ENCODE results near the gene FLG2. TPM values are rescaled to one million over a fixed set of nuclear protein-coding genes. Genes with fewer than 3 reads are reported as not detected.
"Not testable (repeated sequence)": the region's sequence is repeated elsewhere in the genome, so short reads cannot be mapped to it uniquely, and the experiment has no call there.

FLG2 gene
- total RNA-seq, 1 donor from 2014 or later, result not detected

DNA sequence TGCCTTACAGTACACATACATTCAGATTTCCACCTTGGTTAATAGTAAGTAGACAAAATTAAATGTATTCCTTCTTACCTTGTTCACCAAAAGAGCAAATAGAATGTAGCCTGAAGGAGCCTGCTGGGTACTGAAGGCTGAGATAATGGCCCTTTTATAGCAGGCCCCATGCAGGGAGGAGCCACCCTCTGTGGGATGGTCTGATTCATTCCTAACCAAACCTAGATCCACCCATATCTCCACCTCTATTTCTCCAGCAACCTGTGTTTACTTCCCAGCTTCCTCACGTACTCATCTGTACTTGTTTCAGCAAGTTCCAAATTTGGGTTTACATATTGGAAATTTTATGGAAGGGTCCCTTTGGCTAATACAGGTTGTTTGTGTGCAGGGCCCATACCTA, 34.7 kb downstream of the FLG2 start, which contains the start of gene FLG:
FLG (minus strand) TSS at position 129 of the 400 bp plus-strand sequence. CDS start 9,783 bp downstream, outside the sequence.
- no peaks in the 10 kb centered on the region for H3K36me3 Mint-ChIP-seq (ENCODE audit: unreplicated experiment)
- H3K9me3 Mint-ChIP-seq (ENCODE audit: unreplicated experiment), result no peaks in the 10 kb centered on the region
- TF ChIP-seq, protein P1, sequence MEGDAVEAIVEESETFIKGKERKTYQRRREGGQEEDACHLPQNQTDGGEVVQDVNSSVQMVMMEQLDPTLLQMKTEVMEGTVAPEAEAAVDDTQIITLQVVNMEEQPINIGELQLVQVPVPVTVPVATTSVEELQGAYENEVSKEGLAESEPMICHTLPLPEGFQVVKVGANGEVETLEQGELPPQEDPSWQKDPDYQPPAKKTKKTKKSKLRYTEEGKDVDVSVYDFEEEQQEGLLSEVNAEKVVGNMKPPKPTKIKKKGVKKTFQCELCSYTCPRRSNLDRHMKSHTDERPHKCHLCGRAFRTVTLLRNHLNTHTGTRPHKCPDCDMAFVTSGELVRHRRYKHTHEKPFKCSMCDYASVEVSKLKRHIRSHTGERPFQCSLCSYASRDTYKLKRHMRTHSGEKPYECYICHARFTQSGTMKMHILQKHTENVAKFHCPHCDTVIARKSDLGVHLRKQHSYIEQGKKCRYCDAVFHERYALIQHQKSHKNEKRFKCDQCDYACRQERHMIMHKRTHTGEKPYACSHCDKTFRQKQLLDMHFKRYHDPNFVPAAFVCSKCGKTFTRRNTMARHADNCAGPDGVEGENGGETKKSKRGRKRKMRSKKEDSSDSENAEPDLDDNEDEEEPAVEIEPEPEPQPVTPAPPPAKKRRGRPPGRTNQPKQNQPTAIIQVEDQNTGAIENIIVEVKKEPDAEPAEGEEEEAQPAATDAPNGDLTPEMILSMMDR (IDR thresholded peaks at IDR 0.05), result no peak
- no peaks in the 10 kb centered on the region for H3K27me3 Mint-ChIP-seq (ENCODE audit: unreplicated experiment)
- no peak for DNase-seq (ENCODE audit: extremely low spot score, unreplicated experiment)
- H3K4me1 Mint-ChIP-seq (ENCODE audit: unreplicated experiment), result no peaks in the 10 kb centered on the region
- H3K27ac Mint-ChIP-seq (ENCODE audit: unreplicated experiment), result no peak within 1 kb of the TSS
- H3K4me3 Mint-ChIP-seq (ENCODE audit: unreplicated experiment), result no peak within 1 kb of the TSS

GRCh38 chr1:152313970-152314369, 45.8 kb downstream of the FLG2 start:
- TF ChIP-seq, protein P1 (IDR thresholded peaks at IDR 0.05), result no peak
- no peak overlapping the region for H3K27ac Mint-ChIP-seq (ENCODE audit: unreplicated experiment)
- peaks cover 22% of the 10 kb centered on the region for H3K9me3 Mint-ChIP-seq (ENCODE audit: unreplicated experiment)
- no peak overlapping the region for H3K4me3 Mint-ChIP-seq (ENCODE audit: unreplicated experiment)
- H3K36me3 Mint-ChIP-seq (ENCODE audit: unreplicated experiment), result no peaks in the 10 kb centered on the region
- DNase-seq (ENCODE audit: extremely low spot score, unreplicated experiment), result no peak
- H3K4me1 Mint-ChIP-seq (ENCODE audit: unreplicated experiment), result no peaks in the 10 kb centered on the region
- H3K27me3 Mint-ChIP-seq (ENCODE audit: unreplicated experiment), result no peaks in the 10 kb centered on the region

- peaks cover 28% of the 10 kb centered on the region for H3K9me3 Mint-ChIP-seq (ENCODE audit: unreplicated experiment)
- DNase-seq (ENCODE audit: extremely low spot score, unreplicated experiment), result peak; percentile 79
- no peaks in the 10 kb centered on the region for H3K27me3 Mint-ChIP-seq (ENCODE audit: unreplicated experiment)
- H3K4me3 Mint-ChIP-seq (ENCODE audit: unreplicated experiment), result no peak overlapping the region
- TF ChIP-seq, protein P1 (IDR thresholded peaks at IDR 0.05), result no peak
- no peaks in the 10 kb centered on the region for H3K4me1 Mint-ChIP-seq (ENCODE audit: unreplicated experiment)
- H3K27ac Mint-ChIP-seq (ENCODE audit: unreplicated experiment), result no peak overlapping the region
- H3K36me3 Mint-ChIP-seq (ENCODE audit: unreplicated experiment), result no peaks in the 10 kb centered on the region
Measured at GRCh38 chr1:152313319-152313801, 46.4 kb downstream of the FLG2 start.

DNA sequence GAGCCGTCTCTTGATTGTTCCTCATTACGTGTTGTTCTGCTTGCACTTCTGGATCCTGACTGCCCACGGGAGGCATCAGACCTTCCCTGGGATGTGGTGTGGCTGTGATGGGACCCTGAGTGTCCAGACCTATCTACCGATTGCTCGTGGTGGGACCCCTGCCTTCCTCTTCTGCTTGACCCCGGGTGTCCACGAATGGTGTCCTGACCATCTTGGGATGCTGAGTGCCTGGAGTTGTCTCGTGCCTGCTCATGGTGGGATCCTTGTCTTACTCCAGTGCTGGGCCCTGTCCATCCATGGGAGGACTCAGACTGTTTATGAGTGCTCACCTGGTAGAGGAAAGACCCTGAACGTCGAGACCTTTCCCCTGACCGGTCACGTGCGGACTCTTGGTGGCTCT, 47.6 kb downstream of the FLG2 start:
- peaks cover 31% of the 10 kb centered on the region for H3K9me3 Mint-ChIP-seq (ENCODE audit: unreplicated experiment)
- not testable (repeated sequence) for DNase-seq (ENCODE audit: extremely low spot score, unreplicated experiment); H3K27ac Mint-ChIP-seq (ENCODE audit: unreplicated experiment); H3K36me3 Mint-ChIP-seq (ENCODE audit: unreplicated experiment); H3K27me3 Mint-ChIP-seq (ENCODE audit: unreplicated experiment); H3K4me1 Mint-ChIP-seq (ENCODE audit: unreplicated experiment); H3K4me3 Mint-ChIP-seq (ENCODE audit: unreplicated experiment)

DNA sequence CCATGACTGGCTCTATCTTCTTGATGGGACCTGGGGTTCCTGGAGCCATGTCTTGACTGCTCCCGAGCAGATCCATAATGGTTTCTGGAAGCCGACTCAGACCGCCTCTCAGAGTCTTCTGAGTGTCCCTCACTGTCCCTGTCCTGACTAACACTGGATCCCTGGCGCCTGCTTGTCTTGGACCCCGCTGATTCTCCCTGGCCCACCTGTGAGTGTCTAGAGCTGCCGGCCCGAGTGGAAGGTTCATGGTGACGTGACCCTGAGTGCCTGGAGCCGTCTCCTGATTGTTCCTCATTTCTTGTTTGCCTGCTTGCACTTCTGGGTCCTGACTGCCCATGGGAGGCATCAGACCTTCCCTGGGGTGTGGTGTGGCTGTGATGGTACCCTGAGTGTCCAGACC, 49.9 kb downstream of the FLG2 start:
- Mint-ChIP-seq H3K9me3 (ENCODE audit: unreplicated experiment) (peaks cover 31% of the 10 kb centered on the region), H3K27me3 (ENCODE audit: unreplicated experiment) (no peaks in the 10 kb centered on the region), H3K4me3 (ENCODE audit: unreplicated experiment) (no peak overlapping the region), H3K27ac (ENCODE audit: unreplicated experiment) (no peak overlapping the region), H3K36me3 (ENCODE audit: unreplicated experiment) (no peaks in the 10 kb centered on the region), H3K4me1 (ENCODE audit: unreplicated experiment) (no peaks in the 10 kb centered on the region)
- TF ChIP-seq, protein P1 (IDR thresholded peaks at IDR 0.05), result no peak
- DNase-seq (ENCODE audit: extremely low spot score, unreplicated experiment), result no peak

DNA sequence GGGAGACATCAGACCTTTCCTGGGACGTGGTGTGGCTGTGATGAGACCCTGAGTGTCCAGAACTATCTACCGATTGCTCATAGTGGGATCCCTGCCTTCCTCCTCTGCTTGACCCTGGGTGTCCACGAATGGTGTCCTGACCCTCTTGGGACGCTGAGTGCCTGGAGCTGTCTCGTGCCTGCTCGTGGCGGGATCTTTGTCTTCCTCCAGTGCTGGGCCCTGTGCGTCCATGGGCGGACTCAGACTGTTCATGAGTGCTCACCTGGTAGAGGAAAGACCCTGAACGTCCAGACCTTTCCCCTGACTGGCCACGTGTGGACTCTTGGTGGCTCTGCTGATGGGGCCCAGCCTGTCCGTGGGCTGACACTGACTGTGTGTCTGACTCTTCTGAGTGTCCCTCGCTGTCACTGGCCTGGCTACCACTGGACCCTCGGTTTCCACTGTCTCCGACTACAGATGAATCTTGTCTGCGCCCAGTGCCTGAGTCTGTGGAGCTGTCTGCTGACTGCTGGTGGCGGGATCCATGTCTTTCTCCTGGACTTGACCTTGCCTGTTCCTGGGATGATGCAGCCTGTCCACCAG, 50.4 kb downstream of the FLG2 start:
- H3K27ac Mint-ChIP-seq (ENCODE audit: unreplicated experiment); H3K27me3 Mint-ChIP-seq (ENCODE audit: unreplicated experiment); H3K36me3 Mint-ChIP-seq (ENCODE audit: unreplicated experiment); DNase-seq (ENCODE audit: extremely low spot score, unreplicated experiment); H3K4me1 Mint-ChIP-seq (ENCODE audit: unreplicated experiment); H3K4me3 Mint-ChIP-seq (ENCODE audit: unreplicated experiment): not testable (repeated sequence)
- peaks cover 28% of the 10 kb centered on the region for H3K9me3 Mint-ChIP-seq (ENCODE audit: unreplicated experiment)

DNA sequence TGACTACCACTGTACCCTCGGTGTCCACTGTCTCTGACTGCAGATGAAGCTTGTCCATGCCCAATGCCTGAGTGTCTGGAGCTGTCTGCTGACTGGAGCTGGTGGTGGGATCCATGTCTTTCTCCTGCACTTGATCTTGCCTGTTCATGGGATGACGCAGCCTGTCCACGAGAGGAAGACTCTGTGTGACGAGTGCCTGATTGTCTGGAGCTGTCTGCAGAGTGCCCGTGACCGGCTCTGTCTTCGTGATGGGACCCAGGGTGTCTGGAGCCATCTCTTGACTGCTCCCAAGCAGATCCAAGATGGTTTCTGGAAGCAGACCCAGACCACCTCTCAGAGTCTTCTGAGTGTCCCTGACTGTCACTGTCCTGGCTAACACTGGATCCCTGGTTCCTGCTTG, 51.0 kb downstream of the FLG2 start:
- H3K9me3 Mint-ChIP-seq (ENCODE audit: unreplicated experiment), result peaks cover 22% of the 10 kb centered on the region
- not testable (repeated sequence) for H3K4me3 Mint-ChIP-seq (ENCODE audit: unreplicated experiment); H3K27ac Mint-ChIP-seq (ENCODE audit: unreplicated experiment); H3K27me3 Mint-ChIP-seq (ENCODE audit: unreplicated experiment); DNase-seq (ENCODE audit: extremely low spot score, unreplicated experiment); H3K36me3 Mint-ChIP-seq (ENCODE audit: unreplicated experiment); H3K4me1 Mint-ChIP-seq (ENCODE audit: unreplicated experiment)

DNA sequence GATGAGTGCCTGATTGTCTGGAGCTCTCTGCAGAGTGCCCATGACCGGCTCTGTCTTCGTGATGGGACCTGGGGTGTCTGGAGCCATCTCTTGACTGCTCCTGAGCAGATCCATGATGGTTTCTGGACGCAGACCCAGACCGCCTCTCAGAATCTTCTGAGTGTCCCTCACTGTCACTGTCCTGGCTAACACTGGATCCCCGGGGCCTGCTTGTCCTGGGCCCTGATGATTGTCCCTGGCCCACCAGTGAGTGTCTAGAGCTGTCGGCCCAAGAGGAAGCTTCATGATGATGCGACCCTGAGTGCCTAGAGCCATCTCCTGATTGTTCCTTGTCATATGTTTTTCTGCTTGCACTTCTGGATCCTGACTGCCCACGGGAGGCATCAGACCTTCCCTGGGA, 51.8 kb downstream of the FLG2 start:
- not testable (repeated sequence) for H3K27ac Mint-ChIP-seq (ENCODE audit: unreplicated experiment); H3K36me3 Mint-ChIP-seq (ENCODE audit: unreplicated experiment); DNase-seq (ENCODE audit: extremely low spot score, unreplicated experiment); H3K4me3 Mint-ChIP-seq (ENCODE audit: unreplicated experiment); H3K4me1 Mint-ChIP-seq (ENCODE audit: unreplicated experiment); H3K27me3 Mint-ChIP-seq (ENCODE audit: unreplicated experiment)
- peaks cover 22% of the 10 kb centered on the region for H3K9me3 Mint-ChIP-seq (ENCODE audit: unreplicated experiment)

GRCh38 chr1:152306123-152306522, 53.7 kb downstream of the FLG2 start:
- not testable (repeated sequence) for H3K27ac Mint-ChIP-seq (ENCODE audit: unreplicated experiment); H3K27me3 Mint-ChIP-seq (ENCODE audit: unreplicated experiment); DNase-seq (ENCODE audit: extremely low spot score, unreplicated experiment); H3K36me3 Mint-ChIP-seq (ENCODE audit: unreplicated experiment); H3K4me3 Mint-ChIP-seq (ENCODE audit: unreplicated experiment); H3K4me1 Mint-ChIP-seq (ENCODE audit: unreplicated experiment)
- H3K9me3 Mint-ChIP-seq (ENCODE audit: unreplicated experiment), result peaks cover 25% of the 10 kb centered on the region

Measured in osteocyte (in vitro differentiated cells).